GM12878 (cell line): ENCODE results near the gene KIF3A. TPM values are rescaled to one million over a fixed set of nuclear protein-coding genes. Genes with fewer than 3 reads are reported as not detected.
A peak's percentile ranks its signal among the peaks of the same experiment; 100 is the strongest.

Source experiments
- BCL11A ChIP-seq: IDR thresholded peaks from 2 replicates; pipeline ENCODE4 v1.6.1; 2011; ENCODE audit warnings: low read depth, low read length
- CBFB ChIP-seq: IDR thresholded peaks from 2 replicates; pipeline ENCODE4 v1.6.1; 2016; ENCODE audit warnings: antibody characterized with exemption, low read depth
- CBX3 ChIP-seq: fragments of 200-600 bp; sonication (generic); IDR thresholded peaks from 2 replicates; pipeline ENCODE4 v1.6.1; 2016; ENCODE audit warnings: low read depth, borderline replicate concordance
- CBX5 ChIP-seq: sonication (generic); IDR thresholded peaks from 2 replicates; pipeline ENCODE4 v1.6.1; 2016; ENCODE audit warnings: low read depth, moderate library complexity, mild to moderate bottlenecking, inconsistent platforms
- CREM ChIP-seq: IDR thresholded peaks from 2 replicates; pipeline ENCODE4 v1.6.1; 2014; ENCODE audit warnings: antibody characterized with exemption, low read depth
- DPF2 ChIP-seq: fragments of 450-650 bp; IDR thresholded peaks from 2 replicates; pipeline ENCODE4 v1.6.1; 2017; ENCODE audit warnings: mild to moderate bottlenecking
- EGR1 ChIP-seq, 2 experiments: IDR thresholded peaks; 1 replicate in 1 of 2; 2 replicates in 1 of 2; pipeline ENCODE4 v1.6.1; 2011 to 2012; ENCODE audit warnings: low read depth in 2 of 2, low read length in 2 of 2, borderline replicate concordance in 1 of 2, mild to moderate bottlenecking in 1 of 2, moderate library complexity in 1 of 2
- EP300 ChIP-seq, 2 experiments: fragments of 150-350 bp in 1 of 2; IDR thresholded peaks; 2 replicates each; pipeline ENCODE4 v1.6.1; 2011 to 2012; ENCODE audit warnings: low read depth in 2 of 2, low read length in 2 of 2, borderline replicate concordance in 1 of 2, improper control_type of control experiment in 1 of 2, inconsistent platforms in 1 of 2; ENCODE audit not compliant: control insufficient read depth in 1 of 2
- EZH2 ChIP-seq: IDR thresholded peaks from 2 replicates; pipeline ENCODE4 v1.6.1; 2012; ENCODE audit warnings: low read depth, mild to moderate bottlenecking, control low read depth, inconsistent platforms, low read length, borderline replicate concordance; ENCODE audit not compliant: control insufficient read depth
- FOXK2 ChIP-seq: fragments of 450-650 bp; IDR thresholded peaks from 2 replicates; pipeline ENCODE4 v1.6.1; 2017; ENCODE audit warnings: mild to moderate bottlenecking, moderate library complexity
- GATAD2B ChIP-seq: fragments of 450-650 bp; conservative IDR thresholded peaks from 2 replicates; pipeline ENCODE4 v1.6.1; 2017; ENCODE audit warnings: low read depth, mild to moderate bottlenecking, moderate library complexity
- JUNB ChIP-seq: IDR thresholded peaks from 2 replicates; pipeline ENCODE4 v1.6.1; 2016; ENCODE audit warnings: antibody characterized with exemption, mild to moderate bottlenecking
- NRF1 ChIP-seq: conservative IDR thresholded peaks from 2 replicates; pipeline ENCODE4 v1.6.1; 2011; ENCODE audit warnings: mild to moderate bottlenecking, low read depth, low read length, improper control_type of control experiment
- RB1 ChIP-seq: fragments of 450-650 bp; formaldehyde crosslinking; IDR thresholded peaks from 2 replicates; pipeline ENCODE4 v1.6.1; 2017; ENCODE audit warnings: mild to moderate bottlenecking, borderline replicate concordance
- RUNX3 ChIP-seq: IDR thresholded peaks from 2 replicates; pipeline ENCODE4 v1.6.1; 2012; ENCODE audit warnings: low read length, inconsistent platforms
- SMAD1 ChIP-seq: fragments of 450-650 bp; IDR thresholded peaks from 2 replicates; pipeline ENCODE4 v1.6.1; 2018; ENCODE audit warnings: mild to moderate bottlenecking, low read depth; ENCODE audit not compliant: partially characterized antibody
- SMAD5 ChIP-seq: IDR thresholded peaks from 2 replicates; pipeline ENCODE4 v1.6.1; 2016; ENCODE audit warnings: antibody characterized with exemption, low read depth
- SP1 ChIP-seq: IDR thresholded peaks from one replicate; pipeline ENCODE4 v1.6.1; 2011; ENCODE audit warnings: low read depth, low read length
- TBL1XR1 ChIP-seq: IDR thresholded peaks from 2 replicates; pipeline ENCODE4 v1.6.1; 2012; ENCODE audit warnings: low read depth, low read length, improper control_type of control experiment
- TCF3 ChIP-seq: IDR thresholded peaks from 2 replicates; pipeline ENCODE4 v1.6.1; 2012; ENCODE audit warnings: low read depth, mild to moderate bottlenecking, low read length, borderline replicate concordance; ENCODE audit not compliant: insufficient read depth
- WRNIP1 ChIP-seq: IDR thresholded peaks from 2 replicates; pipeline ENCODE4 v1.6.1; 2011; ENCODE audit warnings: low read depth, low read length, improper control_type of control experiment, borderline replicate concordance
- ZBED1 ChIP-seq: IDR thresholded peaks from 2 replicates; pipeline ENCODE4 v1.6.1; 2016; ENCODE audit warnings: borderline replicate concordance
- ZNF384 ChIP-seq: IDR thresholded peaks from 2 replicates; pipeline ENCODE4 v1.6.1; 2012; ENCODE audit warnings: low read depth, mild to moderate bottlenecking, low read length, improper control_type of control experiment, borderline replicate concordance
- polyA plus RNA-seq, 11 experiments: library from polyadenylated mRNA; depleted of rRNA in 4 of 11; unstranded in 6 of 11; stranded (reverse) in 5 of 11; fragments of >200 nt; fragmentation: Nextera tagmentation in 4 of 11; fragmentation: Illumina TruSeq in 1 of 11; extraction: Ambion mirVana in 4 of 11; extraction: Trizol in 1 of 11; gene quantifications; 1 replicate in 1 of 11; 2 replicates in 10 of 11; pipeline versions ENCODE4 v1.2.1 to v1.2.3, GENCODE V29; 2011 to 2016; ENCODE audit warnings: inconsistent platforms in 2 of 11, missing spikeins in 2 of 11, low read depth in 1 of 11
- total RNA-seq, 4 experiments: library from RNA; depleted of rRNA in 3 of 4; stranded (reverse); fragments of >200 nt in 3 of 4; fragmentation: Illumina TruSeq in 1 of 4; extraction: Trizol in 1 of 4; gene quantifications; 2 replicates each; pipeline versions ENCODE4 v1.2.1 to v1.2.3, GENCODE V29; 2013 to 2021
- TF ChIP-seq, protein P1 (sequence below): fragments of 450-650 bp; IDR thresholded peaks from 2 replicates; pipeline ENCODE4 v1.6.1; 2016; ENCODE audit warnings: mild to moderate bottlenecking, moderate library complexity, borderline replicate concordance
- TF ChIP-seq, protein P2 (sequence below): IDR thresholded peaks from 2 replicates; pipeline ENCODE4 v1.6.1; 2011; ENCODE audit warnings: low read depth, low read length, improper control_type of control experiment, borderline replicate concordance

Gene KIF3A
- total and polyA plus RNA-seq, 10 of the 15 experiments (the other 5 are each of a cell fraction or from before 2014, with no cell fraction given), result 2.7 to 36.5 (median 10.0) TPM

DNA sequence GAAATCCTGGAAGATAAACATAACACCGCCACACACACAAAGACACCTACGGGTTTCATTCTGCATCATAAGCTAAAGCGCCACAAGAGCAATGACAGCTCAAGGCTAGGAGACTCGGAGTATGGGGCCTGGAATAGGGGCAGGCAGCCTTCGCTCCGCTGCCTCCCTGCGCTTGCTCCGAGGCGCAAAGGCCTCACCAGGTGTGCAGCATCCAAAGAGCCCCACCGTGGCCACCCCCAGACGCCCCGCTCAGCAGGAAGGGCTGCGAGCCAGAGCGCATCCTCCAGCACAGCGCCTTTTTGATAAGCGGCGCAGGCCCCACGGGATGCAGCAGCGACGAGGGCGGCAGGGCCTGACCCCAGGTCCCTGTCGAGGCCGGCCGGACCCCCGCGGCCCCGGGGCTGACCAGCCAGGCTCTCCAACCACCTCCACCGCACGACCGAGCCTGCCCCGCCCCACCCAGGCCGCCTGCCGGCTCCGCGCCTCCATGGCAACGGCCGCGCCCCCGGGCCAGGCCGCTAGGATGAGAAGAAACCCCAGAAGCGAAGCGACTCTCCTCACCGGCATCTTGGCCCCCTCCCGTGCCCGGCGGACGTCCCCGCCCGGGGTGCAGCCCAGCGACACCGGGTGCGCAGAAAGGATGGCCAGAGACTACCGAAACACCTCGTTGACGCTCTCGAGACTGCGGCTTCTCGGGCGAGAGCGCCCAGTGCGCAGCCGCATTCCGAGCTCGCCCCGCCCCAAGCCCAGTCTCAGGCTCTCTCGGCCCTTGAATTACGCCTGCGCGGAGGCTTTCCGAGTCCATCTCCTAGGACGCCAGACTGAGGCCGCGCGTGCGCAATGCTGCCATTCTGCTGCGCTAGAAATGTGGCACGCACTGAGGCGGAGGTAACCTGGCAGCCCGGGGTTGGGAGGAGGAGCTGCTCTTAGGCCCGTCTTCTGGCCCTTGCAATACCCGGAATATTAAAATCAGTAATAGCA, at the start of gene KIF3A (continued):
- TF ChIP-seq EZH2, result no peak
- no peak for TF ChIP-seq ZNF384
- TF ChIP-seq, protein P1, sequence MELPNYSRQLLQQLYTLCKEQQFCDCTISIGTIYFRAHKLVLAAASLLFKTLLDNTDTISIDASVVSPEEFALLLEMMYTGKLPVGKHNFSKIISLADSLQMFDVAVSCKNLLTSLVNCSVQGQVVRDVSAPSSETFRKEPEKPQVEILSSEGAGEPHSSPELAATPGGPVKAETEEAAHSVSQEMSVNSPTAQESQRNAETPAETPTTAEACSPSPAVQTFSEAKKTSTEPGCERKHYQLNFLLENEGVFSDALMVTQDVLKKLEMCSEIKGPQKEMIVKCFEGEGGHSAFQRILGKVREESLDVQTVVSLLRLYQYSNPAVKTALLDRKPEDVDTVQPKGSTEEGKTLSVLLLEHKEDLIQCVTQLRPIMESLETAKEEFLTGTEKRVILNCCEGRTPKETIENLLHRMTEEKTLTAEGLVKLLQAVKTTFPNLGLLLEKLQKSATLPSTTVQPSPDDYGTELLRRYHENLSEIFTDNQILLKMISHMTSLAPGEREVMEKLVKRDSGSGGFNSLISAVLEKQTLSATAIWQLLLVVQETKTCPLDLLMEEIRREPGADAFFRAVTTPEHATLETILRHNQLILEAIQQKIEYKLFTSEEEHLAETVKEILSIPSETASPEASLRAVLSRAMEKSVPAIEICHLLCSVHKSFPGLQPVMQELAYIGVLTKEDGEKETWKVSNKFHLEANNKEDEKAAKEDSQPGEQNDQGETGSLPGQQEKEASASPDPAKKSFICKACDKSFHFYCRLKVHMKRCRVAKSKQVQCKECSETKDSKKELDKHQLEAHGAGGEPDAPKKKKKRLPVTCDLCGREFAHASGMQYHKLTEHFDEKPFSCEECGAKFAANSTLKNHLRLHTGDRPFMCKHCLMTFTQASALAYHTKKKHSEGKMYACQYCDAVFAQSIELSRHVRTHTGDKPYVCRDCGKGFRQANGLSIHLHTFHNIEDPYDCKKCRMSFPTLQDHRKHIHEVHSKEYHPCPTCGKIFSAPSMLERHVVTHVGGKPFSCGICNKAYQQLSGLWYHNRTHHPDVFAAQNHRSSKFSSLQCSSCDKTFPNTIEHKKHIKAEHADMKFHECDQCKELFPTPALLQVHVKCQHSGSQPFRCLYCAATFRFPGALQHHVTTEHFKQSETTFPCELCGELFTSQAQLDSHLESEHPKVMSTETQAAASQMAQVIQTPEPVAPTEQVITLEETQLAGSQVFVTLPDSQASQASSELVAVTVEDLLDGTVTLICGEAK, result no peak
- TF ChIP-seq RUNX3, result 0 out of 2 replicates have a peak, but pooled peaks have one; percentile 4
- no peak for TF ChIP-seq ZBED1
- peak; percentile 3 for TF ChIP-seq SP1
- TF ChIP-seq SMAD5, result no peak
- TF ChIP-seq CBX3, result no peak
- TF ChIP-seq DPF2, result peak; percentile 88
- peak; percentile 33; the same call in 1 of the 2 replicates for TF ChIP-seq CREM
- TF ChIP-seq TBL1XR1, result peak; percentile 42; the same call in 1 of the 2 replicates
- TF ChIP-seq GATAD2B, result peak; percentile 41
- TF ChIP-seq CBFB, result no peak
- TF ChIP-seq JUNB, result peak; percentile 67
- peak; percentile 39; the same call in 1 of the 2 replicates for TF ChIP-seq RB1
- no peak for TF ChIP-seq WRNIP1
- TF ChIP-seq CBX5, result 0 out of 2 replicates have a peak, but pooled peaks have one; percentile 57
- TF ChIP-seq, protein P2, sequence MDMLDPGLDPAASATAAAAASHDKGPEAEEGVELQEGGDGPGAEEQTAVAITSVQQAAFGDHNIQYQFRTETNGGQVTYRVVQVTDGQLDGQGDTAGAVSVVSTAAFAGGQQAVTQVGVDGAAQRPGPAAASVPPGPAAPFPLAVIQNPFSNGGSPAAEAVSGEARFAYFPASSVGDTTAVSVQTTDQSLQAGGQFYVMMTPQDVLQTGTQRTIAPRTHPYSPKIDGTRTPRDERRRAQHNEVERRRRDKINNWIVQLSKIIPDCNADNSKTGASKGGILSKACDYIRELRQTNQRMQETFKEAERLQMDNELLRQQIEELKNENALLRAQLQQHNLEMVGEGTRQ, result no peak
- 0 out of 2 replicates have a peak, but pooled peaks have one; percentile 52 for TF ChIP-seq TCF3
- TF ChIP-seq NRF1, result peak; percentile 93
- peak in 1 of 2 experiments; percentile 26; a peak in 1 of 3 replicates for TF ChIP-seq EGR1 (IDR thresholded peaks at IDR 0.05; ENCODE audit: borderline replicate concordance in 1 of 2, low read depth in 2 of 2, low read length in 2 of 2)
- TF ChIP-seq FOXK2, result no peak
- TF ChIP-seq SMAD1, result no peak
- TF ChIP-seq BCL11A, result no peak
- TF ChIP-seq EP300 (IDR thresholded peaks at IDR 0.05; ENCODE audit: borderline replicate concordance in 1 of 2, control insufficient read depth in 1 of 2, low read depth in 2 of 2, low read length in 2 of 2), result no peak
